Neural cell (in vitro differentiated cells): Measurements from ENCODE around the gene TPM2.

Experiments used
- CTCF ChIP-seq: fragments of 450-650 bp; IDR thresholded peaks from 2 replicates; pipeline ENCODE4 v1.5.1; 2014; ENCODE audit warnings: antibody characterized with exemption, mild to moderate bottlenecking, moderate library complexity; ENCODE audit not compliant: poor library complexity, severe bottlenecking
- EP300 ChIP-seq: fragments of 450-650 bp; conservative IDR thresholded peaks from 2 replicates; pipeline ENCODE4 v1.6.1; 2014; ENCODE audit warnings: antibody characterized with exemption, mild to moderate bottlenecking, moderate library complexity; ENCODE audit not compliant: poor library complexity, severe bottlenecking
- EZH2 ChIP-seq: fragments of 200-600, 300-800 bp; shearing (Covaris generic), sonication (generic); IDR thresholded peaks from 2 replicates; pipeline ENCODE4 v1.6.1; 2014; ENCODE audit warnings: antibody characterized with exemption, low read length, borderline replicate concordance, mild to moderate bottlenecking; ENCODE audit not compliant: insufficient read depth, poor library complexity, severe bottlenecking
- REST ChIP-seq: IDR thresholded peaks from 2 replicates; pipeline ENCODE4 v1.6.1; 2012; ENCODE audit warnings: borderline replicate concordance

GRCh38 chr9:35660966-35661415 lies 28.7 kb downstream of the TPM2 start:
- TF ChIP-seq CTCF (no peak), EP300 (no peak), EZH2 (no peak), REST (no peak)
